HG02763 (cell line): ENCODE data around the gene NEK7.
A peak's percentile ranks its signal among the peaks of the same experiment; 100 is the strongest.

Experiments
- ATAC-seq: cut with Tn5 transposase; IDR thresholded peaks from one replicate; pipeline ENCODE4 v1.9.1; 2021; ENCODE audit warnings: mild to moderate bottlenecking, moderate library complexity; ENCODE audit not compliant: unreplicated experiment

NEK7 gene

DNA sequence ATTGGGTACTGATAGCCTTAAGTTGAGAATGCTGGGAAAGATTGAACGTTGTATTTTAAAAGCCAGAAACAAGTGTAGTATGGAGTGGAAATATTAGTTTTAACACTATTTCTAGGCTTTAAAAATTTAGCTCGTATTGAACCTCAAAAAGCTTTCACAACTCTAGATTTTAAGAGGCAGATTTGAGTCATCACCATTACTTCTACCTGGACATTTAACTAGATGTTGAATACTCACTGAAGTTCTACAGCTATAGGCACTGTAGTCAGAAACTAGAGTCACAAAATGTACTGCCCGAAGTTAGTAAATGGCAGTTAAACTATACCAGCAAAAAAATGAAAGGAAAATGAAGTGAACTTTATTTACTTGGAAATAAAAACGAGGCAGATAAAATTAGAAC, 96.5 kb downstream of the NEK7 start:
- ATAC-seq: peak; percentile 55

DNA sequence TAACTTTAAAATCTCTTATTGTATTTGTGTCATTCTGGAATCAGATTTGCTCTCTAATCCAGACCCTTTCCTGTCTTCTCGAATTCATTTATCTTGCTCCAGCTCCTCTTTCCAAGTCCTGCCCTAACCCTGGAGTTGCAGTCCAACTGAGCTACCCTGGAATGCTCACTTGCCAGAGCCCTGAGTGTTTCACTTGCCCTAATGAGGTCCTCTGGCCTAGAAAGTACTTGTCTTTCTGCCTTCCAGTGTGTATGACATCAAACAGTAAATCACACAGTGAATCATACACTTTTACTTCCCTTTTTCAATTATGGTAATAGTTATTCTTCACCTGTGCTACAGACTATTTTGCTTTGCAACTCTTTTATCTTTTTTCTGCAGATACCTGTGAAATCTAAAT, 96.9 kb downstream of the NEK7 start:
- ATAC-seq: peak; percentile 99

DNA sequence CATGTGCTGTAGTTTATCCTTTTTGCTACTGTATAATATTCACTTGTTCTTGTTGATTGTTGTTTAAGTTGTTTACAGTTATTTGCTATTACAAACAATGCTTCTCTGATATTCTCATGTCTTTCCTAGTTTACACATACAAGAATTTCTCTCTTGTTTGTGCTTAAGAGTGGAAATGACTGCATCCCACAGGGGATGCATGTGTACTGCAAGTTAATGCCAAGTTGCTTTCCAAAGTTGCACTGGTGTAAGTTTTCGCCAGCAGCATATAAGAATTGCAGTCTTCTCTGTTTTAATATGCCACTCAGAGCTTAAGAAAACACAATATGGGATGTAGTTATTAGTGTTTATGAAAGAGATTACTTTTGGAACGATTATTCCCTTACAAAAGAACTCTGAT, 97.7 kb downstream of the NEK7 start:
- ATAC-seq: no peak

DNA sequence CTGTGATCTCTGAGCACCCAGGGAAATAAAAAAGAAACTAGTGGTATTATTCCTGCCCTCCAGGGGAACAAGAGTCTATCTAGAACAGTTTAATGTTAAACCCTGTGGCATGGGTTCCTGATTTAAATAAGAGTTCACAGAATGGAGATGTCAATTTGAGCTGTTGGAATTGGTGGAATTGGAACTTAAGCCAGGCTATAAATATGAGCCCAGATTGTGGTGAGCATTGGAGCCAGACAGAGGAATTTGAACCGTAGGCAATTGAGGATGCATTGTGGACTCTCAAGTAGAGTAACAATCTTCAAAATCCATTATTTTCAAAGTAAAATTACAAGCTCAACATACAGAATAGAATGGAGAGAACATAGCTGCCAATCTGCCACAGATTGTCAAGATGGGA, 98.2 kb downstream of the NEK7 start:
- ATAC-seq: no peak

DNA sequence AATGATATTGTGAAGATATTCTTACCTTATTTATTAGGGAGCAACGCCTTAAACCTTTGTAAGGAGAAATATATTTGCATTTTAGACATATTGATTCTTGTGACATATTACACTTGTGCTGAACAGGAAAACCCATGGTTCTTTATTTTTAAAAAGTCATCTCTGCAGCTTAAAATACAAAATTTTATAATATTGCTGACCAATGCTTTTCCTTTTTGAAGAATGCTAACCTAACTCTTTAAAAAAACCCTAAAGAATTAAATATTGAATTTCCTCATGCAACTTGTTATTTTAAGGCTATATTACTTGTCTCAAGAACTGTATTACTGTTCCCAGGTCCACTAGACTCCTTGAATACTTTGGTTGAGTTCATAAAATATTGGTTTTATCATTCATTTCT, 99.0 kb downstream of the NEK7 start:
- no peak for ATAC-seq

DNA sequence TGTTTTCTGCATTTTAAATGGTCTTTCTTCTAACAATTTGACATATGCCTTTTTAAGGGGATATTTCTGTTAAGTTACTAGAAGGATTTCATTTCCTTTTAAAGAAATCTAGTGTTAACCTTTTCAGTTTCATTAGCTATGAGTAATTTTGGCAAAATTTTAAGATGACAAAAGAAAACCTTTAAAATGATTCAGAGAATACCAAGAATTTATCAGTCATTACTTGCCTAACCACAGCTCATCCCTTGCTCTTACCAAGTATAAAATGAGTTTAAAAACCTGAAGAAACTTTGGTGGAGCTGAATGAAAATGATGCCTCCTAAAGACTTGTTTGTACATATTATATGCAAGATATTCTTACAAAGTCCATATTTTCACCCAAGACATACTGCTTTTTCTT, 101.7 kb downstream of the NEK7 start:
- ATAC-seq: no peak

DNA sequence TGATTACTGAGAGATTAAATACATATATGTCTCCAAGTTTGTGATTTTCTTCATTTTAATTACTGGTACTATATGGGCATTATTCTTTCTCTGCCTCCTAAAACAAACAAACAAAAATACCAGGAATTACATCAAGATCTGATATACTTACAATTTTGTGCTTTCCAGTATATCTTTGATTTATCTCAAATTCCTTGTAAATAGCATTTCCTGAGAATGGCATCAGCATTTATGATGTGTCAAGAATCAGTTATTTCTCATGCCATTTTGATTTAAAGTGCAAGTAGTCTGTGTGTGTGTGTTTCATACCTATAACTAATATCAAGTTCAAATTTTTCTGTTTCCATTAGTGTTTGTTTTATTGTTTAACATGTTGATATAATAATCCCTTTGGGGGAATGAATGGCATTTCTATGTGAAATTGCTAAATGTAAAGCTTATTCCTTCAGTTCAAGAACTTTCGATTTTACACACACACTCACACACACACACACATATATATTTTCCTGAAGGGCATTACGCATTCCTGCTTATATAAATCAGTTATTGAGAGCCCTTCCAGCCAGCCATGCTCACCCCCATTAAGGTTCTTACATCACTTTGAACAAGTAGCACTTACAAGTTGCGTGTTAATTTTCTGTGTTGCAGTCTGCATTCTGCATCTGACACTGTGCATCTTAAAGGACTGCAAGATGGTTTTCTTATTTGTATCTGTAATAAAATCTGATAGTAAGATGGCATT, 102.7 kb downstream of the NEK7 start:
- ATAC-seq: no peak

DNA sequence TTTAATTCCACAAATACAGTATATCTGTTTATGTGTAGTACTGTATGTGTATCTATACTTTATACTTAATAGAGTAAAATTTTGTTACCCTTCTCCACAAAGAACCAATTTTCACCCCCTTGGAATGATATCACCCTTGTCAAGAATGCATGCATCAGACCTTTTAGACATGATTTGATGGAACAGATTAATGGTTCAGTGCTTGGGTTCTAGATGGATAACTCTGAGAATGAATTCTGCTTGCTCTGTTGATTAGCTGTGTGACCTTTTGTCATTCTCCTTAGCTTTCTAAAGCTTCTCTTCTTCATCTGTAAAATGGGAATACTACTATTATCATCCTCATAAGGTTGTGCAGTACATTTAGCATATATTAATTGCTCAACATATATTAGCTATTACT, 105.1 kb downstream of the NEK7 start:
- ATAC-seq: no peak

DNA sequence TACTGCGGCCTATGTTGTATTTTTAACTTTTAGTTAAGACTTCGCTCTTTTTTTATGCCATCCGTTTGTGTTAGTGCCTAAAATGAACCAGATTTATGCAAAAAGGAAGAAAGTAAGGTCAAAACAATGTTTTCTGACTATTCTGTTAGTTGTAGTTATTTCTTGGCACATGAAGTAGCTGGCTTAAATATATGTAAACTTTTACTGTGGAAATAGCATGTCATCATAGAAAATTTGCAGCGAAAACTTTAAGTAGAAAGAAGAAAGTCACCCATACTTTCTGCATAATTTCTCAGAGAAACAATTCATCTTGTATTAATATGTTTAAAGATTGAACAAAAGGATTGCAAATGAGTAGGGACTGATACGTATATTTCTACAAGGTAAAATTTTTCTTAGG, 106.4 kb downstream of the NEK7 start:
- no peak for ATAC-seq

DNA sequence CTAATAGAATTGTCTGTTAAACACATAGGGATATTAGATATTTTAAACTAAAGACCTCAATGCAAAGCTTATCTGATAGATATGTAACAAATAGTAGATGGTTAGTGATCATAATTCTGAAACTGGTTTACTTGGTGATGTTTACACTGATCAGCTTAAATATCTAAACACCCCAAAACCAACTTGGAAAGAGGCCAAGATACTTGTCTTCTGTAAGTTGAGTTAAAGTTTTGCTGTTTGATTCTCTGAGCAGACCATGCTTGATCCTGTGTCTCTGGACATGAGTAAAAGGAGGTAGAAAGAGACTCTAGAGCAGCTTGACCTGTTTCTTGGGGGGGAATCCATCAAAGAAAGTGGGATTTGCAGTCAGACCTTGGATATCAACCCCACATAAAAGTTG, 107.5 kb downstream of the NEK7 start:
- ATAC-seq: no peak

DNA sequence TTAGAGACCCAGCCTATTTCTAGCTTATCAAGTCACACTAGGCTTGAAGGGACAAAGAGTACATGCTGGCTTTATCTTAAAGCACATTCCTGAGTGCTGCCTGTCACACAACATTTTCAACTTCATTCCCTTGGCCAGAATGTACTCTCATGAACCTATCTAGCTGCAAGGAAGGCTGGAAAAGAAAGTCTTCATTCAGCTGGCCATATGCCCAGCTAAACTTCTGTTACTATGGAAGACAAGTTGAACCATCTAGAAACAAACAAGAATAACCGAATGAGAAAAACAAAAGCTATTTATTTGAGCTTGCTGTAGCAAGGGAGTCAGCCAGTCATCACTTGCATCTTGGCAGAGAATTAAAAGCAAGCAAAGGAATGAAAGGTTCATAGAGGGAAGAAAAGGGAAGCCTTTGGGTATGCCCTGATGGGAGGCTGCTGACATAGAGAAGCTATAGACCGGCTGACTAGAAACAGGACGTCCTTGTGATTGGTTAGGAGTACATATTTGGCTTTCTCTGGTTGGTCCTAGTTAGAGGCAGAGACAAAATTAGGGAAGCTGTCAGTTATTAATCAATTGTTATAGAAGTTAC, 108.4 kb downstream of the NEK7 start:
- no peak for ATAC-seq

DNA sequence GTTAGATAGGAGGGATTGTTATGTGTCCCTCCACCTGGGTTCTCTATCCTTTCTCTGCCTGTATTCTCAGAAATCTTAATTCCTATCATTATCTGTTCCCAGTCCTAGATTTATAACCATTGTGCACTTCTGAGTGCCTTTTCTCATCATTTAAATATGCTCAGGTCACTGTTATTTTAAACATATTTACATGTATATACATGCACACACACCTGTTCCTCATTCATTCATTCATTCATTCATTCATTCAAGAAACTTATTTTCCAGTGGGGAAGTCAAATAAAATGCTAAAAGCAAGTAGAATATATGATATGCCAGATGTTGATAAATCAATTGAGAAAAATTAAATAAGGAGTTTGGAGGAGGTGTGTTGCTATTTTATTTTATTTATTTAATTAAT, 110.3 kb downstream of the NEK7 start:
- ATAC-seq: no peak

DNA sequence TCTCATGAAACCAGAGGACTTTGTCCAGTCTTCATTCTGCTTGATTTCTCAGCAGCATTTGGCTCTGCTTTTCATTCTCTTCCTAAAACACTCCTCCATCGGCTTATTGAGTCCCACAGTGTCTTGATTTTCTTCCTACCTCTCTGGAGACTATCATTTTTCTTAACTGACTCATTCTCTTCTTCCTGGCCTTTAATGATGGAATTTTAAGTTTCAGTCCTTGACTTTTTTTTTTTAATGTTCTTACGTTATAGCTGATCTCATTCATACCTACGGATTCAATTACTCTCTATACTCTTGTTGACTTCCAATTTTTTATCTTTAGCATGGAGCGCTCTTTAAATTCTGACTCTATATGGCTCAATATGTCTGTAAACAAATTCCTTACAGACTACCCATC, 111.1 kb downstream of the NEK7 start:
- no peak for ATAC-seq

DNA sequence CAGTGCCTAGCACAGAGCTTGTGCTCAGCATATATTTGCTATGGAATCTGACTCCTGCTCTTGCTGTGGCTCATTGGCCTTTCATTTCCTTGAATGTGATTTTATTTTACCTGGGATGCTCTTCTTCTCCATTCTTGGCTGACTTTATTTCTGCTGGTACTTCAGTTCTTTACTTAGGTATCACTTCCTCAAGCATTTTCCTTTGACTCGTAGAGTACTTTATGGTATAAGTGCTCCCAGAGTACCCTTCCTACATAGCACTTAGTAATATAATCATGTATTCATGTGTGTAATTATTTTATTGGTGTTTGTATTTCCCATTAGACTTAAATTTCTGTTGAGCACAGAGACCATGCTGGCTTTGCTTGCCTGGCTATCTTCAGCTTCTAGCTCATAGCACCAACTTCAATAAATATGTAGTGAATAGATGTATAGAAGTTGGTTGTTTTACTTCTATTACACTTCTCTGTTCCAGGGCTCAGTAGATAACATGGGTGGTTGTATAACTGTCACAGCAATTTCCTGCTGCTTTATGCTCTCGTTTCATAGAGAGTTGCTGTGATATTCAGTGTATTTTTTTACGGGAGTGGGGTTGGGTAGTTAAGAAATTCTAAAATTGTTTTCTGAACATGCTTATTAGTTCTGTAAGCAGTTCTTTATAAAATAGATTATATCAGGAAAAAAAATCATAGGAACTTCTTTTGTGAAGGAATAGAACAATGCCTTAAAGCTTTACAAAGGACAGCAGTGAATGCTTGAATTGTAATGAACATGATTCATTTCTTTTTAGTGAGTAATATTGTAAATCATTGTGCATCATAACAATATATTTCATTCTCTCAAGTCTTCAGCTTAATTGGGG, 112.2 kb downstream of the NEK7 start:
- ATAC-seq: no peak

DNA sequence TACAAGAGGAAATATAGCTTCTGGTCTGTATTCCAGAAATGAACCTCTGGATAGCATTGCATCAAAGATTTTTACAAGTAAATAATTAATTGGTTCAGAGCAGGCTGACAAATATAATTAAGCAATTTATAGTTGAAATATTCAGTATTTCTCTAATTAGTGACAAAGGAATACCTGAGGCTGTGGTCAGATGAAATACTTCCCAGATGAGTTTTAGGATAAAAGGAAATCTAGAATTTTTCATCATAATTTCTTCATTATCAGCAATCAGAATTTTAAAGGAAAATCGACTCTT, 112.8 kb downstream of the NEK7 start:
- no peak for ATAC-seq

DNA sequence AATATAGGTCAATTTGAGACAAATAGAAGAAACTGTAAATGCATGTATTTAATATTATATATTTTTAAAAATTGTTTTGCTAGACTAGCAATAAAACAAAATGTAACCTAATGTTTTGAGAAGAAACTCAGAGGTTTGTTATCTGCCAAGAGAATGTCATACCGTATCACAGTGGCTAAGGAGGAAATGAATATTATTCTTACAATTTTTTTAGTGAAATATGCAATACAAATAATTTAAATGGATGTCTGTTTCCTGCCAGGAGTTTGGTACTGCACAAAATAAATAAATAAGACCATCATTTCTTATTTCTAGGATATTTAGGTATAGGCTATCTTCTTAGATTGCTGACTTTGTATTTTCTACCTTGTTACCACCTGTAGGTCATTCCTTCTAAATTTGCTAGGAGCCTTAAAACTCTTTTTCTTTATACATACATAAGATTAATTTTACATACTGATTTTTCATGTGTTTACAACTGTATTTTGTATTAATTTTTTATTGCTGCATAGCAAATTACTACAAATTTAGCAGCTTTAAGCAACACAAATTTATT, 113.6 kb downstream of the NEK7 start:
- no peak for ATAC-seq

DNA sequence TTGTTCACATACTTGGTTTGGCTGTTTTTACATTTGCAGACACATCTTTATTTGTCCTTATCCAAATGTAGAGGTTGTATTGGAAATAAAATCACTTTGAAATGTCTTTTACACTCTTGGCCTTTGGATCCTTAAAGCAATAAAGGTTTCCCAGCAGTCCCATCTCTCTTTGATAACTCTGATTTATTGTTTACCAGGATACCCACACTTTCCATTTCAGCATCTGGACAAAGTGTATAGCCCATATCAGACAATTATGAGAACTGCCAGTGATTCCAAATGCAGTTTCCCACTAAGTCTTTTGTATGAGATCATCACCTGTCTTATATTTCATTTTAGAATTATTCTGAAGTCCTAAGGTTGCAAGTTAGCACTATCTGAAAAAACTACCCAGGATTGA, 114.7 kb downstream of the NEK7 start:
- ATAC-seq: no peak

DNA sequence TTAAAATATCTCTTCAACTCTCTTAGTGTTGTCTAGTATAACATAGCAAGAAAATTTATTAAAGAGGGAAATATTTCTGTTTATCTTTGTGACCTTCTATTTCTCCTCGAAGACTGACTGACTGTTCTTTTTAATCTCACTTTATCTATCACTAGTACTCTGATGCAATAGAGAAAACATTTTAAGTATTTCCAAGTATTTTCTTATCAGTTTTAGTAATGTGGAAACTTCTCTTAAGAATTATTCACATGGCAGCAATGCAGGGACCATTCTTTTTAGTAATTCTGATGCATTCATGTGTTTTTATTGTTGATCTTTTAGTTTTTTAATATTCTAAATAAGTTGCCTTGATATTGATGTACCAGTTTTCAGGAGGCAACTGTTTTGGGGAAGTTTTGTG, 115.7 kb downstream of the NEK7 start:
- no peak for ATAC-seq

DNA sequence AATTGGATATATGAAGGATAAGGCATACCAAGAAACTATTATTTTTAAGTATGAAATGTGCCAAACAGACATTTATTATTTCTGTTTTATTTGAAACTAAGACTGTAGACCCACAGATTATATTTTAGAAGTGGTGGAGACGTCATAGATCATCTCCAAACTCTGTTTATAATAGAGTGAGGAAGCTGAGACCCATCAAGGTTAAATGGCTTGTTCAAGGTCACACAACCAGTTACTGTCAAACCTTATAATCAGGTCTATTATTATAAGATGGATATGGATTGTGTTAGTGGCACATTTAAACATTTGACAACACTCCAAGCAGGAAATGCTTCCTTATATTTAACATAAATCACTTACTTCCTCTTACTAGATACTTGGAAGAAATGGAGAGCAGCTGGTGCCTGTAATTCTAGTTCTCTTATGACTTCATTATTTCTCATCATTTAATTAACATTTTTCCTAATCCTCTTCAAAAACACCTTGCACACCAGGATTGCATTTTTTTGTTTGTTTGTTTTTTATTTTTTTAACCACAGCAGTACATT, 117.0 kb downstream of the NEK7 start:
- ATAC-seq: no peak

DNA sequence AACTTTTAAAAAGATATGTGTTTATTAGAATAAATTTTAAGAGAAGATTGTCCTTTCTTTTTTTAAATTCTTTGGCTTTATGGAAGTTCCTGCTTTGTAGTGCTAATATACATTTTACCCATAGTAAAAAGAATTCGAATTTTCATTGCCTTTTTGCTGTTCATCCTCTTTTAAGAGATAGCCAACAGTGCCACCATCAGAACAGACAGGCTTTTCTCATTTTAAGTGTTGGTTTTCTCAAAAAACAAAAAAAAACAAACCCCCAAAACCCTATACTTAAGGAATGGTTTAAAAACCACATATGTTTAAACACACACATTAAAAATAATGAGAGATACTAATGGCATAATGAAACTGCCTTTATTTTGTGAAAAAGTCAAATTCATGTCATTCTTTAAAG, 118.8 kb downstream of the NEK7 start:
- no peak for ATAC-seq

DNA sequence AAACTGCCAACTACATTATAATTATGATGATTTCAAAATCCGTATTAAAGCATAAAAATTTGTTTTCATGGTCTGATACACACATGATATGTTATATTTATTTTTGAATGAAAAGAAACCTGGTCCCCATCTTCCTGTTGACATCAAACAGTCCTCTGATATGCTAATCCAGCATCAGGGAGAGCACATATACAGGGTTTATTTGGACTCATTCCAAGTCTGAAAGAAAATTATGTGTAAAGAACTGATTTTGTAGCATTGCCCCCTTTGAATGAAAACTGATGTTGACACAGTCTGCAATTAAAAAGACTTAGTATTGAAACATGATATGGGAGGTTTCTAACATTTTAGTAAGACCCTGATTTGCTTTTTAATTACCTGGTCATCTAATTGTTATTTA, 119.4 kb downstream of the NEK7 start:
- ATAC-seq: no peak

DNA sequence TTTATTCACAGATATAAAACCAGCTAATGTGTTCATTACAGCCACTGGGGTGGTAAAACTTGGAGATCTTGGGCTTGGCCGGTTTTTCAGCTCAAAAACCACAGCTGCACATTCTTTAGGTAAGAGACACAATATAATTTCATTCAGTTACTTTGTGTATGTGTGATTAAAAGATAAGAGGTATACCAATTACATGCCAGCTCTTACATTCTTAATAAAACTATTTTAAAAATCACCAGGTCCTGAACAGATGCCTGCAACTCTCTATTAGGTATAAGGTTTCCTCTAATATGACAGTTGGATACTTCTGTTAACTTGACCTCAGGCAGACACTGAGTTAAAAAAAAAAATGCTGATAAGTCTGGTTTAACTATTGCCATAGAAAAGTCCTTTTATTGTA, 122.1 kb downstream of the NEK7 start:
- ATAC-seq: no peak
